Activated CD4-positive, alpha-beta T cell treated with anti-CD3 and anti-CD28 coated beads, Interleukin-2, amount 10 ng/mL, durations not matched to agents 24 days and 14 days (primary cell): Measurements from ENCODE around the gene ARHGAP4. TPM values are rescaled to one million over a fixed set of nuclear protein-coding genes. Genes with fewer than 3 reads are reported as not detected.

Source experiments
- DNase-seq: peaks from one replicate; pipeline ENCODE4 v3.0.0; 2022
- H3K27ac Mint-ChIP-seq: one replicate; pipeline ENCODE4 v1.8.0; 2022; ENCODE audit warnings: mild to moderate bottlenecking, mixed read lengths
- H3K27me3 Mint-ChIP-seq: one replicate; pipeline ENCODE4 v1.8.0; 2022; ENCODE audit warnings: mixed read lengths
- H3K36me3 Mint-ChIP-seq: one replicate; pipeline ENCODE4 v1.8.0; 2022; ENCODE audit warnings: low read depth, mild to moderate bottlenecking, mixed read lengths
- H3K4me1 Mint-ChIP-seq: one replicate; pipeline ENCODE4 v1.8.0; 2021; ENCODE audit warnings: mixed read lengths
- H3K4me3 Mint-ChIP-seq: one replicate; pipeline ENCODE4 v1.8.0; 2022; ENCODE audit warnings: mild to moderate bottlenecking, moderate library complexity, mixed read lengths
- H3K9me3 Mint-ChIP-seq: one replicate; pipeline ENCODE4 v1.8.0; 2021; ENCODE audit warnings: mixed read lengths
- intact Hi-C: fragments of 100-400 bp; cut with micrococcal nuclease; formaldehyde crosslinking; loops from one replicate; pipeline ENCODE4 v1.15.1; 2023
- total RNA-seq: library from RNA; stranded (reverse); gene quantifications from 2 replicates; pipeline ENCODE4 v1.2.3, GENCODE V29; 2022

Gene ARHGAP4
- total RNA-seq, 1 donor from 2014 or later: 137 TPM

- H3K27ac Mint-ChIP-seq: peak overlapping the region; percentile 91
- H3K36me3 Mint-ChIP-seq: peaks cover 17% of the 10 kb centered on the region
- H3K27me3 Mint-ChIP-seq: no peaks in the 10 kb centered on the region
- H3K4me3 Mint-ChIP-seq: peak overlapping the region; percentile 98
- DNase-seq: peak; percentile 79
- H3K9me3 Mint-ChIP-seq: no peaks in the 10 kb centered on the region
- H3K4me1 Mint-ChIP-seq: peaks cover 28% of the 10 kb centered on the region
- intact Hi-C loops: no loop called here
Measured at GRCh38 chrX:153968754-153969124, 42.7 kb upstream of the ARHGAP4 start.

DNA sequence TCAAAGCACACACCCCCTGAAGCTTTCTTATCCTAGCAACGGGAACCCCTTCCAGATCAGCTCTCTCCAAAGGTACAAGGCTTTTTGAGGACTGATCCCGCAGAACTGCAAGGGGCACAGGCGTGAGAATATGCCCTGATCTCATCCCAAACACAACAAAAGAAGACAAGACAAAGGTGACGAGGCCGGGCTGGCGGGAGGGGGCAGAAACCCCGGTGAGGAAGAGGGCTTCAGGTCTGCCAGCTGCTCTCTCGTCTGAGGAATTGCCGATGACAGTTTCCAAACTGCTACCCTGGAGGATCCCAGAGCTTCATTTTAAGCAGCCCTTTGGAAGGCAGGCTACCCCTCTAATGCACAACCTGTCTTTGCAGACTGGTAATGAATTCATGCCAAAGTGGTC lies 42.2 kb upstream of the ARHGAP4 start:
- Mint-ChIP-seq H3K4me1 (peaks cover 25% of the 10 kb centered on the region), H3K27me3 (no peaks in the 10 kb centered on the region), H3K36me3 (peaks cover 17% of the 10 kb centered on the region), H3K9me3 (no peaks in the 10 kb centered on the region), H3K4me3 (peak overlapping the region; percentile 98), H3K27ac (peak overlapping the region; percentile 91)
- no peak for DNase-seq
- intact Hi-C loops: no loop called here

GRCh38 chrX:153967536-153968224 lies 41.6 kb upstream of the ARHGAP4 start:
- peak; percentile 83 for DNase-seq
- Mint-ChIP-seq H3K4me1 (peaks cover 22% of the 10 kb centered on the region), H3K4me3 (peak overlapping the region; percentile 98)

GRCh38 chrX:153966841-153967535 lies 40.9 kb upstream of the ARHGAP4 start:
- Mint-ChIP-seq H3K4me1 (peaks cover 22% of the 10 kb centered on the region), H3K36me3 (peaks cover 21% of the 10 kb centered on the region), H3K4me3 (peak overlapping the region; percentile 98), H3K27me3 (no peaks in the 10 kb centered on the region), H3K9me3 (no peaks in the 10 kb centered on the region), H3K27ac (peak overlapping the region; percentile 91)
- DNase-seq: peak; percentile 71
- intact Hi-C loops: no loop called here

More at GRCh38 chrX:153967536-153968224, 41.6 kb upstream of the ARHGAP4 start:
- peaks cover 17% of the 10 kb centered on the region for H3K36me3 Mint-ChIP-seq
- intact Hi-C loops: no loop called here
- H3K27ac Mint-ChIP-seq: peak overlapping the region; percentile 91
- H3K9me3 Mint-ChIP-seq: no peaks in the 10 kb centered on the region
- H3K27me3 Mint-ChIP-seq: no peaks in the 10 kb centered on the region

DNA sequence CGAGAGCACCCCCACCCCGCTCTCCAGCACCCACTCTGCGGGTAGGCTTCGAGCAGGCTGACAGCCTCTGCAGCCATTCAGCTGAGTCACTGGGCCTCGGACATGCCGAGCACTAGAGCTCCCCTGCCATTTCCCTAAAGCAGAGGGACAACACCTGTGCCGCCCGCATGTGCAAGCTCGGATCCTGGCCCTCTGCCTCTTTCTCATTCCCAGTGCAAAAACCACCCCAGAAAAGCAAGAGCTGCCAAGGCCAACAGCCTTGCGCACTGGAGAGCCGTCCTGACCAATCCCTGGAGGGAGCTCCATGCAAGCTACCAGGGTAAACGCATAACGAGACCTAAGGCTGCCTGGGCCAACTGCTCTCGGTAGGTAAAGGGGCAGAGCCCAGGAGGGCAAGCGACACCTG lies 40.2 kb upstream of the ARHGAP4 start:
- H3K27ac Mint-ChIP-seq: peak overlapping the region; percentile 91
- H3K36me3 Mint-ChIP-seq: peaks cover 23% of the 10 kb centered on the region
- no peaks in the 10 kb centered on the region for H3K9me3 Mint-ChIP-seq
- peaks cover 22% of the 10 kb centered on the region for H3K4me1 Mint-ChIP-seq
- no peaks in the 10 kb centered on the region for H3K27me3 Mint-ChIP-seq
- intact Hi-C loops: no loop called here
- no peak for DNase-seq
- H3K4me3 Mint-ChIP-seq: peak overlapping the region; percentile 98

DNA sequence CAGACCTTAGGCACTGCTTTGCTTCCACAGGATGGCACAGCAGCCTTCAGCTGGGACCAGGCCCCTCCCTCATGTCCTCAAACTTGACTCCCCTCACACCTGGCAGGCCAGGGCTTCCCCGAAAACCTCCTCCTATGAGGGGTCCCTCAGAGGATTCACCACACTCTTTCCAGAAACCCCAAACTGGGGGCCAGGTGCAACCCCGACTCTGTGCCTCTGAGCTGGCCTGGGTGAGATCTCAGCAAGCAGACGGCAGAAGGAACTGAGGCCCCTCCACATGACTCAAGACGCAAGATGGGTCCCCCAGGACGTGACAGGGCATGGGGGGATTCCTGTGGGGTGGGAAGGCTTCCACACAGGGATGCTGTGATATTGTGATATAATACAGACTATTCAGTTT lies 39.3 kb upstream of the ARHGAP4 start:
- H3K4me1 Mint-ChIP-seq: peaks cover 22% of the 10 kb centered on the region
- H3K4me3 Mint-ChIP-seq: no peak overlapping the region
- H3K27ac Mint-ChIP-seq: peak overlapping the region; percentile 56
- intact Hi-C loops: no loop called here
- no peaks in the 10 kb centered on the region for H3K27me3 Mint-ChIP-seq
- peaks cover 29% of the 10 kb centered on the region for H3K36me3 Mint-ChIP-seq
- DNase-seq: no peak
- H3K9me3 Mint-ChIP-seq: no peaks in the 10 kb centered on the region

DNA sequence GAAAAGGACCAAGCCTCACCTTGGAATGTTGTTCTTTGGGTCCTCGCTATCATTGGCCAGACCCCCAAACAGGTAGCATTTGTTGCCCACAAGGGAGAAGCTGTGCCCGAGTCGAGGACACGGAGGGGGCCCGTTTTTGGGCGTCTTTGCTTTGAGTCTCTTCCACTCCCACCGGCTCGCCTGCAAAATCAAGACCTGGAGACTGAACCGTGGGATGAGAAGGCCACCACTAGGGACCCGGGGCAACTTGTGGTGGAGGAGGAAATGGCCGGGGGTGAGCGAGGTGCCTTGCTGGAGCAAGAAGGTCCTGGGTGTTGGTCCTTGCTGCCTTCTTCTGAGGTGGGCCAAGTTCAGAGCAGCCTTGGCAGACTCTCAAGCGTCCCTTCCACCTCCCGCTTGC lies 38.0 kb upstream of the ARHGAP4 start:
- H3K36me3 Mint-ChIP-seq: peaks cover 29% of the 10 kb centered on the region
- H3K4me3 Mint-ChIP-seq: no peak overlapping the region
- H3K27ac Mint-ChIP-seq: no peak overlapping the region
- intact Hi-C loops: no loop called here
- H3K27me3 Mint-ChIP-seq: no peaks in the 10 kb centered on the region
- H3K4me1 Mint-ChIP-seq: peaks cover 20% of the 10 kb centered on the region
- H3K9me3 Mint-ChIP-seq: no peaks in the 10 kb centered on the region
- no peak for DNase-seq

DNA sequence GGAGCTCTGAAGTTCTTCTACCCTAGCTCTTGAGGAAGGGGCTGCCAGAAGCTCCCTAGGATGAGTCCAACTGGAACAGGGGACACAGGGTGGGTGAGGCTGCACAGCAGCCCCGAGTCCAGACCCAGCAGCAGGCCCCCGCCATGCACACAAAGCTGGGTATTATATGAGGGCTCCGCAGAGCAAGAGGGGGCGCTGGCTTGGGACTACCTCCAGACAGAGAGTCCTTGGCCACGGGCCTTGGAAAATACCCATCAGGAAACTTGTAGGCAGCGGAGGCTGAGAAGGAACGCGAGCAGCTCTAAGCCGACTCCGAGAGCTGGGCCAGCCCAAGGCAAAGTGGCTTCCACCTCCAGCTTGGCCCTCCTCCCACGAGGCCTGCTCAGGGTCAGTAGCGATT lies 37.5 kb upstream of the ARHGAP4 start:
- no peak overlapping the region for H3K4me3 Mint-ChIP-seq
- intact Hi-C loops: no loop called here
- H3K27ac Mint-ChIP-seq: no peak overlapping the region
- H3K4me1 Mint-ChIP-seq: peaks cover 20% of the 10 kb centered on the region
- no peaks in the 10 kb centered on the region for H3K9me3 Mint-ChIP-seq
- H3K36me3 Mint-ChIP-seq: peaks cover 29% of the 10 kb centered on the region
- no peaks in the 10 kb centered on the region for H3K27me3 Mint-ChIP-seq
- DNase-seq: no peak

GRCh38 chrX:153961292-153961691 lies 35.2 kb upstream of the ARHGAP4 start:
- no peaks in the 10 kb centered on the region for H3K27me3 Mint-ChIP-seq
- intact Hi-C loops: no loop called here
- H3K4me1 Mint-ChIP-seq: peaks cover 3% of the 10 kb centered on the region
- no peak overlapping the region for H3K4me3 Mint-ChIP-seq
- no peaks in the 10 kb centered on the region for H3K9me3 Mint-ChIP-seq
- peaks cover 29% of the 10 kb centered on the region for H3K36me3 Mint-ChIP-seq
- no peak for DNase-seq
- no peak overlapping the region for H3K27ac Mint-ChIP-seq

- Mint-ChIP-seq H3K27ac (no peak overlapping the region), H3K4me1 (peaks cover 2% of the 10 kb centered on the region), H3K36me3 (peaks cover 30% of the 10 kb centered on the region), H3K4me3 (no peak overlapping the region), H3K27me3 (no peaks in the 10 kb centered on the region), H3K9me3 (no peaks in the 10 kb centered on the region)
- intact Hi-C loops: no loop called here
- no peak for DNase-seq
Measured at GRCh38 chrX:153960786-153961185, 34.7 kb upstream of the ARHGAP4 start.

- intact Hi-C loops: no loop called here
- Mint-ChIP-seq H3K27ac (no peak overlapping the region), H3K4me1 (no peaks in the 10 kb centered on the region), H3K9me3 (no peaks in the 10 kb centered on the region), H3K27me3 (no peaks in the 10 kb centered on the region), H3K4me3 (no peak overlapping the region), H3K36me3 (peaks cover 34% of the 10 kb centered on the region)
- DNase-seq: no peak
Measured at GRCh38 chrX:153960077-153960476, 34.0 kb upstream of the ARHGAP4 start.

- DNase-seq: no peak
- no peak overlapping the region for H3K27ac Mint-ChIP-seq
- H3K4me3 Mint-ChIP-seq: no peak overlapping the region
- intact Hi-C loops: no loop called here
- no peaks in the 10 kb centered on the region for H3K27me3 Mint-ChIP-seq
- peaks cover 34% of the 10 kb centered on the region for H3K36me3 Mint-ChIP-seq
- no peaks in the 10 kb centered on the region for H3K9me3 Mint-ChIP-seq
- H3K4me1 Mint-ChIP-seq: no peaks in the 10 kb centered on the region
Measured at GRCh38 chrX:153959649-153960048, 33.6 kb upstream of the ARHGAP4 start.

- Mint-ChIP-seq H3K9me3 (no peaks in the 10 kb centered on the region), H3K27me3 (no peaks in the 10 kb centered on the region), H3K4me3 (no peak overlapping the region), H3K27ac (no peak overlapping the region), H3K4me1 (no peaks in the 10 kb centered on the region), H3K36me3 (peaks cover 40% of the 10 kb centered on the region)
- intact Hi-C loops: no loop called here
- no peak for DNase-seq
Measured at GRCh38 chrX:153958605-153959004, 32.5 kb upstream of the ARHGAP4 start.

GRCh38 chrX:153957224-153957623 lies 31.2 kb upstream of the ARHGAP4 start:
- Mint-ChIP-seq H3K27ac (no peak overlapping the region), H3K9me3 (no peaks in the 10 kb centered on the region), H3K27me3 (no peaks in the 10 kb centered on the region), H3K4me3 (no peak overlapping the region), H3K4me1 (no peaks in the 10 kb centered on the region), H3K36me3 (peaks cover 43% of the 10 kb centered on the region)
- no peak for DNase-seq
- intact Hi-C loops: no loop called here
